Mammary epithelial cell (primary cell): Measurements from ENCODE around the gene SAMD10.

Source experiments
- CTCF ChIP-seq, 2 donors: IDR thresholded peaks in 1 of 2; conservative IDR thresholded peaks in 1 of 2; 2 replicates each; pipeline ENCODE4 v1.5.1; 2011 to 2012; ENCODE audit warnings: inconsistent platforms in 2 of 2, low read length in 2 of 2, mild to moderate bottlenecking in 2 of 2, control low read depth in 1 of 2, low read depth in 1 of 2; ENCODE audit not compliant: insufficient read depth in 1 of 2; ENCODE audit errors: extremely low read depth in 1 of 2
- EZH2 ChIP-seq: IDR thresholded peaks from 2 replicates; pipeline ENCODE4 v1.6.1; 2012; ENCODE audit warnings: low read length, inconsistent platforms, borderline replicate concordance

- no peak for TF ChIP-seq CTCF (conservative IDR thresholded peaks at IDR 0.05 in 1 of 2, IDR thresholded peaks at IDR 0.05 in 1 of 2; ENCODE audit: extremely low read depth in 1 of 2, insufficient read depth in 1 of 2, low read depth in 1 of 2, low read length in 2 of 2)
- TF ChIP-seq EZH2: no peak
Measured at GRCh38 chr20:63935447-63935846, 44.0 kb downstream of the SAMD10 start.
